SK-N-SH treated with all-trans-retinoic acid at 6 μM for 48 hours (cell line): ENCODE data around the gene TXK.

Experiments used
- TCF4 ChIP-seq: fragments of 250-450 bp; sonication (Bioruptor Pico); IDR thresholded peaks from 2 replicates; pipeline ENCODE4 v1.8.0; 2021; ENCODE audit warnings: mild to moderate bottlenecking, moderate library complexity, borderline replicate concordance
- TF ChIP-seq, protein P1 (sequence below): fragments of 250-450 bp; sonication (Bioruptor Pico); IDR thresholded peaks from 2 replicates; pipeline ENCODE4 v1.8.0; 2020; ENCODE audit warnings: mild to moderate bottlenecking, moderate library complexity, borderline replicate concordance
- TF ChIP-seq, protein P2 (sequence below): fragments of 250-450 bp; sonication (Bioruptor Pico); IDR thresholded peaks from 2 replicates; pipeline ENCODE4 v1.5.1; 2020; ENCODE audit warnings: low read depth, mild to moderate bottlenecking, moderate library complexity

- TF ChIP-seq, protein P1, sequence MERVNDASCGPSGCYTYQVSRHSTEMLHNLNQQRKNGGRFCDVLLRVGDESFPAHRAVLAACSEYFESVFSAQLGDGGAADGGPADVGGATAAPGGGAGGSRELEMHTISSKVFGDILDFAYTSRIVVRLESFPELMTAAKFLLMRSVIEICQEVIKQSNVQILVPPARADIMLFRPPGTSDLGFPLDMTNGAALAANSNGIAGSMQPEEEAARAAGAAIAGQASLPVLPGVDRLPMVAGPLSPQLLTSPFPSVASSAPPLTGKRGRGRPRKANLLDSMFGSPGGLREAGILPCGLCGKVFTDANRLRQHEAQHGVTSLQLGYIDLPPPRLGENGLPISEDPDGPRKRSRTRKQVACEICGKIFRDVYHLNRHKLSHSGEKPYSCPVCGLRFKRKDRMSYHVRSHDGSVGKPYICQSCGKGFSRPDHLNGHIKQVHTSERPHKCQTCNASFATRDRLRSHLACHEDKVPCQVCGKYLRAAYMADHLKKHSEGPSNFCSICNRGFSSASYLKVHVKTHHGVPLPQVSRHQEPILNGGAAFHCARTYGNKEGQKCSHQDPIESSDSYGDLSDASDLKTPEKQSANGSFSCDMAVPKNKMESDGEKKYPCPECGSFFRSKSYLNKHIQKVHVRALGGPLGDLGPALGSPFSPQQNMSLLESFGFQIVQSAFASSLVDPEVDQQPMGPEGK (CRISPR knock-in tag) = no peak
- no peak for TF ChIP-seq TCF4
- TF ChIP-seq, protein P2, sequence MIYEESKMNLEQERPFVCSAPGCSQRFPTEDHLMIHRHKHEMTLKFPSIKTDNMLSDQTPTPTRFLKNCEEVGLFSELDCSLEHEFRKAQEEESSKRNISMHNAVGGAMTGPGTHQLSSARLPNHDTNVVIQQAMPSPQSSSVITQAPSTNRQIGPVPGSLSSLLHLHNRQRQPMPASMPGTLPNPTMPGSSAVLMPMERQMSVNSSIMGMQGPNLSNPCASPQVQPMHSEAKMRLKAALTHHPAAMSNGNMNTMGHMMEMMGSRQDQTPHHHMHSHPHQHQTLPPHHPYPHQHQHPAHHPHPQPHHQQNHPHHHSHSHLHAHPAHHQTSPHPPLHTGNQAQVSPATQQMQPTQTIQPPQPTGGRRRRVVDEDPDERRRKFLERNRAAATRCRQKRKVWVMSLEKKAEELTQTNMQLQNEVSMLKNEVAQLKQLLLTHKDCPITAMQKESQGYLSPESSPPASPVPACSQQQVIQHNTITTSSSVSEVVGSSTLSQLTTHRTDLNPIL (CRISPR knock-in tag) = no peak
Observed at GRCh38 chr4:48033825-48034413, 100.1 kb downstream of the TXK start.
